C1 segment of cervical spinal cord (tissue), 14 donors: ENCODE results near the gene TRIM62.
A peak's percentile ranks its signal among the peaks of the same experiment; 100 is the strongest.

Source experiments
- DNase-seq, 14 donors: peaks; one replicate each; lab custom pipeline; 2025; lab: John Stamatoyannopoulos, UW

TRIM62 gene

DNA sequence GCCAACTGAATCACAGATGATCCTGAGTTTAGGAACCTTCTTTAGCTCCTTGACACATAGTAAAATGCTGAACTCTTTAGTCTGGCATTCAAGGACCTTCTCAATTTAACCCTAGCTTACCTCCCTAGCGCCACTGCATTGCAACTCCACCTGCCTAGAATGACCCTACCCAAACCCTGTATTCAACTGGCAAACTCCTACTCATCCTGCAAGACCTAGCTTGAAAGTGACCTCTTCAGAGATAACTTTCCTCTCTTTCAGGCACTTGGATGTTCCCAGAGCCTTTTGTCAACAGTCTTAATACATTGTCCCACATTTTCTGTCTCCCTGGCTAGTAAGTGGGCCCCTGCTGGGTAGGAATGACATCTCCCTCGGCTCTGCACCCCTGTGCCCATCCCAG lies 19.7 kb downstream of the TRIM62 start:
- no peak for DNase-seq

DNA sequence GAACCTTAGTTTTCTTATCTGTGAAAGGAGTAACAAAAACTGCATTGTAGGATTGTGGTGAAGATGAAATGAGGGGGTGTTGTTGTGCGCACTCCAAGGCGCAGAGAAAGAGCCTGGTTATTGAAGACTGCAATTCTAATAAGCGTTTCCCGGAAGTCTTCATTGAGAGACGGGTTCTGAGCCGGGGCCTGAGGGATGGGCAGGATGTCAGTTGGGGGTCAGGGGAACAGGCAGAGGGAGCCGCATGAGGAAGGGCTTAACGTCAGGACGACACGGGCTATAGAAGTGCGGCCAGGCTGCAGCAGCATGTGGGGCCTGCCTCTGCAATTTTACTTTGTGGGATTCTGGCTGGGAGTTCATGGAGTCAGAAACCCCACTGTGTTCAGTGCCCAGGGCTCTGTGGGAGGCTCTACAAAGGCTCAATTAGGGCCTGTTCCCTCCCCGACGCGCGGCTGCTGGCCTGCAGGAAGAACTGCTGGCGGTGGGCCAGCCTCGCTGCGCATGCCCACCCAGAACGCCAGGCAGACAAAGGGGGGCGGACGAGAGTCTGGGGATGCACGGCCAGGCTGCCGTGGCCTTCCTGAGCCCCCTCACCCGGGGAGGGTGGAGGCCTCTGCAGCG lies 20.7 kb downstream of the TRIM62 start:
- peak in 13 of 14 donors; percentile 28 to 84 (median 63) for DNase-seq

DNA sequence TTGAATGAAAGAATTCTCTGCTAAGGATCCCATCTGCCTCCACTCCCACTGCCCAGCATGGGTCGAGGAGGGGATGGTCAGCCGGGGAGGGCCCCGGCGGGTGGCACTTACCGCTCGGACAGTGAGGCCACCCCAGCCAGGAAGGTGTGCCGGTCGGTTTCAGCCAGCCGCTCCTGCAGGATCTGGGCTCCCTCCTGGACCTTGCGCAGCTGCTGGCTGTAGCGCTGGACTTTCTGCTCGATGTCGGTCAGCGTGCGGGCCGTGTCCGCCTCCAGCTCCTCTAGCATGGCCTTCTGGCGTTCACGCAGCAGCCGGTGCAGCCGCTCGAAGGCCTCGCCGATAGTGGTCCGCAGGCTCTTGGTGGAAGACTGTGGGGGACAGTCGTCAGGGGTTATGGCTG lies 22.3 kb downstream of the TRIM62 start:
- no peak for DNase-seq

DNA sequence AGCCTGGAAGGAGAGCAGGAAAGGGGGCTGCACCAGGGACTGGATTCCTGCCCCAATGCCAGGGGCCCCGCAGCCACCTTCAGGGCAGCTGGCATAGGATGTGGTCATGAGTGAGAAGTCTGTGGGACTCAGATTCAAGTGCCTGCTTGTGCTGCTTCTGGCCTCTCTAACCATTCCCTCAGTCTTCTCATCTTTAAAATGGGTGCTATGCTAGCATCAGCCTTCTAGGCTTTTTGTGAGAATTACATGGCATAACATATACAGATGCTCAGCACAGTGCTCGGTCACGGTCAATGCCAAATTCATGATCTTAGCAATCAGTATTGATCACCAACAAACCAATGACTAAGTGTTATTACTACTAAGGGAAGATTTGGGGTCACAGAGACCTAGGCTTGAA lies 23.5 kb downstream of the TRIM62 start:
- DNase-seq, result no peak

DNA sequence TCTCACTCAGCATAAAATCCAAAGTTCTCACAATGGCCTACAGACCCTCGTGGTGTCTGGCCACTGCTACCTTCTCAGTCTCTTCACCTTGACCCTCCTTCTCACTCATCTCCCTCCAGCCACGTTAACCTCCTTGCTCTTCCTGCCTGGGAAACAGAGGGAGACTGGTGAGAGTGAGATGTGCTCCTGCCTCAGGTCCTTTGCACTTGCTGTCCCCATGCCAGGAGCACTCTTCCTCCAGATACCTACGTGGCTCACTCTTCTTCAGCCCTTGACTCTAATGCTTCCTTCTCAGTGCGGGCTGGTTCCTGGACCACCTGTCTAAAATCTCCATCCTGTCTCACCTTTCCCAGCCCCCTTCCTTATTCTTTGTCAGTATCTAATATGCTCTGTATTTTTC lies 24.7 kb downstream of the TRIM62 start:
- DNase-seq, result no peak

DNA sequence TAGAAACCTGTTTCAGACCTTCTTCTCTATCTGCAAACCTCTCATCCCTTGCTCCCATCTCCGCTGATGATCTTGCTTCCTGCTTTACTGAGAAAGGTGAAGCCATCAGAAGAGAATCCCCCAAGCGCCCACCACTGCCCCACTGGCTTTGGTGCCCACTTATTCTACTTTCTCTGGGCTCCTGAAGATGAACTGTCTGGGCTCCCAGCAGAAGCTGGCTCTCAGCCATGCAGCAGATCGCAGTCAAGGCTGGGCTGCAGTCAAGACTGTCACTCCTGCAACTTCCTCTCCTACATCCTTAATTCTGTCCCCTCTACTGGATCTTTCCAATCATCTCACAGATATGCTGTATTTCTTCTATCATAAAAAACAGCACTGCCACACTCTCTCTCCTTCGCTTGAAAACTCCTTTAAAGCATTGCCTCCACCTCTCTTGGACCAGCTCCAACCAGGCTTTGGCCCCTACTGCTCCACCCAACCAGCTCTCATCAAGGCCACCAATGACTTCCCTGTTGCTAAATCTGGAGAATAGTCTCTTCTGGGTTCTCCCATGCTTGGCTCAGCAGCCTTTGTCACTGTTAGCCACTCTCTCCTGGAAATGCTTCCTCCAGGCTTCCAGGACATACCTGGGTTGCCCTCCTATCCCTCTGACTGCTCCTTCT lies 25.8 kb downstream of the TRIM62 start:
- DNase-seq, result peak in 1 of 14 donors; percentile 34

DNA sequence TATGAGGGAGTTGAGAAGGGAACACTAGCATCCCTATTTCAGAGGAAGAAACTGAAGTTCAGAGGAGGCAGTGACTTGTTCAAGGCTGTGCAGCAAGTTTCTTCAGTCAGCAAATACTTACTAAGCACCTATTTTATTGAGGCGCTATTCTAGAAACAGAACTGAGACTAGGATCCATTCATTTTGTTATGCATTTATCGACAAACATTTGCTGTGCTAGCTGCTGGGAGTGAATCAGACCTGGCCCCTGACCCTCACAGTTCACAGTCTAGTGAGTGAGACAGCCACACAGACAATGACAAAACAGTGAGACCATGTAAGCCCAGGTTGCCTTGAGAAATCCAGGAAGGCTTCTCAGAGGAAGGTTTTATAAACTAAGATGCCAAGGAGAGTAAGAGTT lies 28.2 kb downstream of the TRIM62 start:
- no peak for DNase-seq

DNA sequence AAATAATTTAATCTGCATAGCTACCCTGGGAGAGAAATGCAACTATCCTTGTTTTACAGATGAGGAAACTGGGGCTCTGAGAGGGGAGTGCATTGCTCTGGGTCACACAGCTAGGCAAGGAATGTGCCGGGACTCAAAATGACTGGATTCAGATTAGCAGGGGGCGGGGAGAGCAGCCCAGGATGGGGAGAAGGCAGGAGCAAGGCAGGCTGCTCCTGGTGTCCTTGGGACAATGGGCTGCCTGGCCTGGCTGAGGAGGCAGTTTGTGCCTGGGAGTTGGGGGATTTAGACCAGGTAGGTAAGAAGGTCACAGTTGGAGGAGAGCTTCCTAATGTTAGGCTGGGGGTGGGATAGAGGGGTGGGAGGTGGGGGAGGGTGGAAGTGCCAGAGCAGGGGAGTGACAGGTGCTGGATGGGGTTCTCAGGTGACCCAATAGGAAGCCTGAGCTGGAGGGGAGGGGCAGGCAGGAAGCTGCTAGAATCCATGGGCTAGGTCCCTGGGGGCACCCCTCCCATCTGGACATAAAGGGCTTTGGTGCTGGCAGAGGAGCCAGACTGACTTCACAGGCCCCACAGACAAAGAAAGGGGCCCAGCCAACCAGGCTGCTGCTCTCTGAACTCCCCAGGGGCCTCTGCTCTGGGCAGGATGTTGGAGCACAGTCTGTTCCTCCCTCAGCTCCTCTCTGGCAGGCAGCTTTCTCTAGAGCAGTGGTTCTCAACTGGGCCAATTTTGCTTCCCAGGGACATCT lies 29.0 kb downstream of the TRIM62 start:
- DNase-seq, result peak in 12 of 14 donors; percentile 33 to 79 (median 52)

DNA sequence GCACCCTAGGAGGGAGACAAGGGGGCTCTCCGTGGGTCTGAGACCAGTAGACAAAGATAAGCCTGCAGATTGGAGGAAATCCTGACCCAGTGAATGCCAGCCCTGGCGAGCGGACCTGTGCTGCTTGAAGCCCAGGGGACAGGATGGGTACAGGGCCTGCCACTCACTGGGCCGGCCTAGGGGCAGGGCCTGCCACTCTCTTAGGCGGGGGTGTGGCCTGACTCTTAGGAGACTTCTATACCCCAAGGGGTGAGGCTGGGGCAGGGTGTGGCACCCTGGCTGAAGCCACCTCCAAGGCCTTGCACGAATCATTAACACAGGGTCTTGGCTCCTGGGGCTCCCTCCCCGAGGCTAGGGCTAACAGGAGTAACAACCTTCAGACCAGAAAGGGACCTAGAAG lies 30.7 kb downstream of the TRIM62 start:
- peak in 1 of 14 donors; percentile 42 for DNase-seq

DNA sequence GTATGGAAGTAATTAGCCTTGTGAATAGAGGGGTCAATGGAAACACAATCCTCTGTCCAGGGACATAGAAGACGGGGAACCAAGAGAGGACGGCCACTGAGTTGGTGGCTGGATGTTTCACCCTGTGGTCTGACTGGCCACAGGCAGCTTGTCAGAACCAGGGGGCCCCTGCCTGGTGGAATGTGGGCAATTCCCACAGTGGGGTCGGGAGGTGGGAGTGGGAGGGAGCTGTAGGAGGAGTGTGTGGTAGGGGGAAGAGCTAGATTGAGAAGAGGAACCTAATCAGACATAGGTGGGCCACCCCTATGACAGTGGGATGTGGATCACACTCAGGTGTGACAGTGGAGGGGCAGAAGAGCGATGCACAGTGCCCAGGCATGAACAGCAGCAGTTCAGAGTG lies 31.3 kb downstream of the TRIM62 start:
- no peak for DNase-seq

DNA sequence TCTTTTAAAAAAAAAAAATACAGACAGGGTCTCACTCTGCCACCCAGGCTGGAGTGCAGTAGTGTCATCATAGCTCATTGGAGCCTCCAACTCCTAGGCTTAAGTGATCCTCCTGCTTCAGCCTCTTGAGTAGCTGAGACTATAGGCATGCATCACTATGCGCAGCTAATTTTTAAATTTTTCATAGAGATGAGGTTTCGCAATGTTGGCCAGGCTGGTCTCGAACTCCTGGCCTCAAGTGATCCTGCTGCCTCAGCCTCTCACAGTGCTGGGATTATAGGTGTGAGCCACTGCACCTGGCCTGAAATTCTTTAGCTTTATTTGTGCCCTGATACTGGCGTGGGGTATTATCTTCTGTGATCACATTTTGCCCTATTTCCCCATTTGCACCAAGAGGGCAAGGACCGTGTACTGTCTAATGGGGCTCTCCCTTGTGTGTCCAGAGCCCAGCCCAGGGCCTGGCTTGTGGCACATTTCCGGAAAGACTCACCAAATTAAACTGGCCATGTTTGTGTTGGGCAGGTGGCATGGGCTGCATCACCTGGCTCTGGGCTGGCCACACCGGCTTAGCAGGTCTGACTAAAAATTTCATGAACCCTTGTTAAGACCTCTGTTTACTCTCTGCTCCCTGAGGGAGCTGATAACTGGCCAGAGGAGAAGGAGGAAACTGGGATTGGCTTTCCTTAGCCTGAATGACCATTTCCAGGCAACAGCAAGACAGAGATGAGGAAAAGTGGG lies 32.2 kb downstream of the TRIM62 start:
- DNase-seq, result no peak

DNA sequence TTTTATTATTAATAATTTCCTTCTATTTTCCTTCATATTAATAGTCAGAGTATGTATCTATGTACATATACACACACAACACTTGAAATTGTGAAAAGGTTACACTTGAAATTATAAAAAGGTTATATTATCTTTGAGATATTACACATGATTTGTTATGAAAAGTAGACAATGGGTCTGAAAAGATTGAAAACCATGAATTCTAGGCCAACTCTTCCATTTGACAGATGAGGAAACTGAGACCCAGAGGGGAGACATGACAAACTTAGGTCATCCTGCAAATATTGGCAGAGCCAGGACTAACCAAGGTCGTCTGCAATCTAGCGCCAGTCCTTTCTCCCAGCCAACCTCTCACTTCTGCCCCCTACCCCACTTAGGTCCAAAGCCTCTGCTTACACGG lies 33.2 kb downstream of the TRIM62 start:
- no peak for DNase-seq

DNA sequence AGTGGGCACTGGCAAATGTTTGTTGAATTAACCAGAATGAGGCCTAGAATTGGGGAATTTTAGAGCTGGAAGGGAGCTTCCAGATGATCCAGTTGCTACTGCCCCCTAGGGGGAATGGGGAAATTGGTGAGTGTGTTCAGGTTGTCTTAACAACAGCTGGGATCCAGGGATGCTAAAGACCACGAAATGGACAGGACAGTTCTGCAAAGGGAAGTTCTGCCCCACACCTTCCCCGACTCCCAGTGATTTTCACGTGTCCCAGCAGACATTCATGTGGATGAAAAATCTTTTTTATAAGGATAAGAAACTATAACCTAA lies 33.9 kb downstream of the TRIM62 start:
- no peak for DNase-seq

DNA sequence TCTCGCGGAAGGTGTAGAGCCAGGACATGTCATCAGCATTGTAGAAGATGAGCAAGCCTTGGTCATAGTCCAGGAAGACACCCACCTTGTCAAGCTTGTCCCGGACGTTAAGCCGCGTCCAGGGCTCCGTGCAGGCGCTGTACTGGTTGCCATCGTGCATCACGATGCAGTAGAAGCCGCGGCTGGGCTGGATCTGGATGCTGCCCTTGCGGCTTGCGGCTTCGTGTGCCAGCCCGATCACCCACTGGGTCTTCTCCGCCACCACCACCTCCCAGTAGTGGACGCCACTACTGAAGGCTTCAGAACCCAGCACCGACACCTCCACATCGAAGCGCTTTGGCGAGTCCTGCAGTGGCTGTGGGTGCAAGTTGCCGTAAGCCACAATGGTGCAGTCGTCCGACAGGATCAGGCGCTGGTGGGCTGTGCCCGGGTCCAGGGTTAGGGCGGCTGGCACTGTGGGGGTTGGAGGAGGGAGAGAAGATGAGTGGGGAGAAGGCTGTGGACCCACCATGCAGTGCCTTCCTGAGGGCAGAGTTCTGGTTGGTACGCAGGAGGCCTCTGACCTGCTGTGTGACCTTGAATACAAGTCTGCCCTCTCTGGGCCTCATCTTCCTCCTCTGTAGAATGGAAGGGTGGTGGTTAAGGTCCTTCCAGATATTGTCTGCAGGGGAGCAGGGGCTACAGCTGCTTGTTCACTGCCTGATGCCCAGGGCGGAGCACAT lies 34.4 kb downstream of the TRIM62 start:
- no peak for DNase-seq

DNA sequence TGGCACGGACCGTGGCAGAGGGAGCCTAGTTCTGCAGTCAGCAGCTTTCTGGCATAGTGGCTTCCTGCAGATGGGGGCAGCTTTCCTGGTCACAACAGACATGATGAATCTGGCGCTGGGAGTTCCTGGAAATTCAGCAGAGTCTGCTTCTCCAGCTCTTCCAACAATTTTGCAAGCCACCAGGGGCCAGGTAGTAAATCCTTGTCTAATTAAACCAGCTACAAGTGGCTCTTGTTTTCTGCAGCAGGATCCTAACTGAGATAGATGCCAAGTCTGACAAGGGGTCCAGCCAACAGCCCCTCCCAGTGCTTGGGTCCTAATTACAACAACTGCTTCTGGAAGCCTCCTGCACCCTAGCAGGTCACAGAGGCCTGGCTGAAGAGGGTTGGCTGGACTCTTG lies 35.8 kb downstream of the TRIM62 start:
- peak in 2 of 14 donors; percentile 11 to 39 for DNase-seq

DNA sequence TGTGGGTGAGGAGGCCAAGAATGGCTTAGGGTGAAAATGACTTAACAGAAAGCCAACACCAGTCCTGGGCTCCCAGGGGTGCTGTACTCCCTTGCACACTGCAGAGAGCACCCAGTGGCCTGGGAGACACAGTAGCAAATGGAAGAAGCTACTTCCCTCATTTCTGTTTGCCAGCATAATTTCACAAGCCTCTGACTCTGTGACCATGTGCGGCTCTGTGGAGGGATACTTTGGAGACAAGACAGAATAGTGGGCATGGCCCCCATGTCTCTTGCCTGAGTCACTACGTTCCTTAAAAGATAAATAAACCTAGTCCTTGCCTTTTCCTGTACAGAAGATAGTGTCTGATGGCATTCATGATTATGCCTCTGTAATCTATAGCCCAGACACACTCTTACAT lies 38.1 kb downstream of the TRIM62 start:
- no peak for DNase-seq

DNA sequence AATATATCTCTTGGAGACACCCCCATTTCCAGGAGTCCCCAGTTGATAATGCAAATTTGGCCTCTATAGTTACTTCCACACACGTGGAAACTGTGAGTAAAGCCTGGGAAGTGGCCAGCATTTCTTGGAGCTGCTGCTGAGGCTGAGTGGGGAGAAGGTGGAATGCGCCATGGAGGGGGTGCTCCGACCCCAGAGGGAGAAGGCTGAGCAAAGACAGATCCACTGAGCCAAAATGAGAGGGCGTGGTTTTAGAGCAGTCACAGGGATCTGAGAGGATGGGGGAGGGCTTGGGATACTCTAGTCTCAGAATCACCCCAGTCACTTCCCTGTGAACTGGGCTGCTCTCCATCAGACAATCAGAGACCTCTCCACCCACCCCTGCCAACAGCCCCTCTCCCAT lies 38.7 kb downstream of the TRIM62 start:
- no peak for DNase-seq

DNA sequence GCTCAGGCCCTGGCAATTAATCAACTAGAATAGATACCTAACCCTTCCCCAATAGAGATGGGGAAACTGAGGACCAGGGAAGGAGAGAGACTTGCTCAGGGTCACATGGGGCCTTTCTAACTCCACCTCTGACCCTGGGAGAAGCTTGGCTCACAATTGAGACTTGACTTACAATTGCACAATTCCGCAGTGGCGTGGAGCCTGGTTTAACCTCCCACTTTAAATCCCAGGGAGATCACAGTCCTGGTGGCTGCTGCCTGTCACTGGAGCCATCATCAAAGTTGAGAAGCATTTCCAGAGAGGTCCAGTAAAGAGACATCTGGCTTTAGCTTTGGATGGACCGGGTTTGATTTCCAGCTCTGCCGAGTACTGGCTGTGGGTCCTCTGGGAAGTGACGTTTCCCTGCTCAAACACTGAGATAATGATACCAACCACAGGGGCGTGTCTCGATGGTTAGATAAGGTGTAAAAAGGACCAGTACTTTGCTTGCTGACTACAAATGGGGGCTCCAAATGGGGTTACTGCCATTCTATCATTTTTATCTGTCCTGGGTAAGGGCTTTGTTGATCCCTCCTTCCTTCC lies 39.3 kb downstream of the TRIM62 start:
- no peak for DNase-seq

DNA sequence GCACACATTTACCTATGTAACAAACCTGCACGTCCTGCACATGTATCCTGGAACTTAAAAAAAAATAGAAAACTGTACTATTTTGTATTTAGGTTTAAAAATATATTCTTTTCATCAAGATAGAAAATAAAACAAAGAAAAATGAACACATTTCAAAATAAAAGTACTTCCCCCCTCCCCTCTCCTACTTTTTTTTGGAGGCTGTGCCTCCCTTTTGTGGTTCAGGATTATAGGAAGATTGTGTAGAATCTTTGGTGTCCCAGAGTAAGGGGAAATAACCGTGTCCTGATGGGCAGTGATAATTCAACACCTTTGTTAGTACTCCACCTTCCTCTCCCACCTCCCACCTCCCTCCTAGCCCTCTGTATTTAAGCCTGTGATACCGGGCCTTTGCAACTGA lies 40.1 kb downstream of the TRIM62 start:
- DNase-seq, result no peak

DNA sequence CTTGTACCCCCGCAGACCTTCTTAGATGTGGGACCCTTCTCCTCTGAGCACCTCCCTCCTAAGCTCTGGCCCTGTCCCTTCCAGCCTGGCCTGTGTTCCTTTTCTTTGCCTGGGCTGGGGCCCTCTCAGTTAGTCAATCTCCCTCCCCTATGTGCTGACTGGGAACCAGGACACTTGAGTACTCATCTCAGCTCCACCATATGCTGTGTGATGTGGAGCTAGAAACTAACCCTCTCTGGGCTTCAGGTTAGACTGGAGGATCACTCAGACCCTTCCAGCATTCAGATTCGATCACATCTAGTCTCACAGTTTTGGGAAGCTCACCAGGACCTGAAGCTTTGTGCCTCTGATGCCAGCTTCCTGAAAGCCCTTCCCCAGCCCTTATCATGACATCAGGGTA lies 40.6 kb downstream of the TRIM62 start:
- no peak for DNase-seq
